Nephron progenitor cell (in vitro differentiated cells): ENCODE measurements around the gene SLC6A11.

Experiments
- DNase-seq: peaks from one replicate; pipeline ENCODE4 v3.0.0; 2021
- H3K27ac Mint-ChIP-seq: 2 replicates; pipeline ENCODE4 v1.8.0; 2021; ENCODE audit warnings: mild to moderate bottlenecking, moderate library complexity, mixed read lengths
- H3K27me3 Mint-ChIP-seq: 2 replicates; pipeline ENCODE4 v1.8.0; 2021; ENCODE audit warnings: mild to moderate bottlenecking, low read depth, mixed read lengths; ENCODE audit not compliant: poor library complexity
- H3K36me3 Mint-ChIP-seq: 2 replicates; pipeline ENCODE4 v1.8.0; 2021; ENCODE audit warnings: low read depth, mixed read lengths
- H3K4me1 Mint-ChIP-seq: 2 replicates; pipeline ENCODE4 v1.8.0; 2021; ENCODE audit warnings: mixed read lengths
- H3K4me3 Mint-ChIP-seq: 2 replicates; pipeline ENCODE4 v1.8.0; 2021; ENCODE audit warnings: mild to moderate bottlenecking, moderate library complexity, mixed read lengths
- H3K9me3 Mint-ChIP-seq: 2 replicates; pipeline ENCODE4 v1.8.0; 2021; ENCODE audit warnings: mild to moderate bottlenecking, moderate library complexity, mixed read lengths
- CTCF ChIP-seq: fragments of 200-600 bp; sonication (generic); IDR thresholded peaks from 2 replicates; pipeline ENCODE4 v1.5.0; 2021; ENCODE audit warnings: antibody characterized with exemption

Gene SLC6A11

GRCh38 chr3:10972072-10972782 lies 156.2 kb downstream of the SLC6A11 start:
- H3K27me3 Mint-ChIP-seq: peaks cover 38% of the 10 kb centered on the region
- peaks cover 14% of the 10 kb centered on the region for H3K4me1 Mint-ChIP-seq
- H3K4me3 Mint-ChIP-seq: no peak overlapping the region
- DNase-seq: no peak
- no peak overlapping the region for H3K27ac Mint-ChIP-seq
- H3K36me3 Mint-ChIP-seq: no peaks in the 10 kb centered on the region
- TF ChIP-seq CTCF: no peak
- H3K9me3 Mint-ChIP-seq: no peaks in the 10 kb centered on the region

- Mint-ChIP-seq H3K27me3 (peaks cover 45% of the 10 kb centered on the region), H3K4me3 (no peak overlapping the region), H3K9me3 (no peaks in the 10 kb centered on the region), H3K27ac (no peak overlapping the region), H3K4me1 (peaks cover 13% of the 10 kb centered on the region), H3K36me3 (no peaks in the 10 kb centered on the region)
- TF ChIP-seq CTCF: no peak
- no peak for DNase-seq
These were observed 157.1 kb downstream of the SLC6A11 start for GRCh38 chr3:10973046-10973595.

GRCh38 chr3:10974131-10974530 lies 158.1 kb downstream of the SLC6A11 start:
- H3K27ac Mint-ChIP-seq: no peak overlapping the region
- H3K36me3 Mint-ChIP-seq: no peaks in the 10 kb centered on the region
- no peaks in the 10 kb centered on the region for H3K9me3 Mint-ChIP-seq
- H3K4me3 Mint-ChIP-seq: no peak overlapping the region
- TF ChIP-seq CTCF: no peak
- H3K27me3 Mint-ChIP-seq: peaks cover 47% of the 10 kb centered on the region
- DNase-seq: no peak
- peaks cover 9% of the 10 kb centered on the region for H3K4me1 Mint-ChIP-seq

GRCh38 chr3:10974746-10975375 lies 158.8 kb downstream of the SLC6A11 start:
- no peak for TF ChIP-seq CTCF
- H3K27me3 Mint-ChIP-seq: peaks cover 50% of the 10 kb centered on the region

GRCh38 chr3:10975695-10976234 lies 159.7 kb downstream of the SLC6A11 start:
- Mint-ChIP-seq H3K27ac (no peak overlapping the region), H3K4me1 (peaks cover 9% of the 10 kb centered on the region), H3K9me3 (no peaks in the 10 kb centered on the region), H3K4me3 (no peak overlapping the region), H3K36me3 (no peaks in the 10 kb centered on the region), H3K27me3 (peaks cover 59% of the 10 kb centered on the region)
- no peak for DNase-seq
- TF ChIP-seq CTCF: no peak

More at GRCh38 chr3:10974746-10975375, 158.8 kb downstream of the SLC6A11 start:
- no peaks in the 10 kb centered on the region for H3K36me3 Mint-ChIP-seq
- no peak overlapping the region for H3K4me3 Mint-ChIP-seq
- peaks cover 9% of the 10 kb centered on the region for H3K4me1 Mint-ChIP-seq
- no peak overlapping the region for H3K27ac Mint-ChIP-seq
- no peaks in the 10 kb centered on the region for H3K9me3 Mint-ChIP-seq
- no peak for DNase-seq
